ENCODE measurements around the gene TMEM176B. TPM values are rescaled to one million over a fixed set of nuclear protein-coding genes. Genes with fewer than 3 reads are reported as not detected.

TMEM176B gene
- total and polyA plus RNA-seq, 2 donors (not counting 3 experiments of a cell fraction or from before 2014, with no cell fraction given), result 0.23 TPM; not detected in 1

DNA sequence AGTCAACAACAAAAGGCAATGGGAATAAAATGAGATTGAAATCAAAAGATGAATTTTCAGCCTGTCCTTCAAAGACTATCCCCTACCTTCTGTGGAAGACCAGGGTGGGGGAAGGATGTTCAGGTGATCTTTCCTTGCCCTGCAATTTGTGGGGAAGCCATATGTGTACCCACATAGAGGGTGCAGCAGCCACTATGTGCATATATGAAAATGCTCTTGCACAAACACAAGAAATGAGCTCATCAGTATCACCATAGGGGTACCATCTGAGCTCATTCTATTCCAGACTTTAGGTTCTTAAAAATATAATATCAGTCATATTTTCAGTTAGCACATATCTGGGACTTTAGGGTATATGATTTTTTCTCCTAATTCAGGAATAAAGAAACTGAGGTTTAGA lies 45.2 kb downstream of the TMEM176B start:
- Histone ChIP-seq H3K4me3 (replicated peaks in 1 of 3; ENCODE audit: insufficient read depth in 1 of 3, low read depth in 1 of 3, low read length in 3 of 3) (no peak overlapping the region), H3K79me2 (ENCODE audit: control insufficient read depth, insufficient read depth, low read length) (no peaks in the 10 kb centered on the region), H3K9me1 (replicated peaks; ENCODE audit: control insufficient read depth, extremely low read depth, insufficient read depth, low read length) (no peaks in the 10 kb centered on the region), H3K9ac (replicated peaks; ENCODE audit: extremely low read depth, insufficient read depth, low read length) (peak overlapping the region; percentile 39), H3K27me3 (ENCODE audit: control insufficient read depth in 2 of 2, insufficient read depth in 2 of 2, low read length in 2 of 2) (no peaks in the 10 kb centered on the region), H3K36me3 (ENCODE audit: control insufficient read depth in 2 of 2, extremely low read depth in 1 of 2, insufficient read depth in 2 of 2, low read length in 2 of 2) (no peaks in the 10 kb centered on the region), H4K20me1 (replicated peaks; ENCODE audit: control insufficient read depth, extremely low read depth, insufficient read depth, low read length) (no peaks in the 10 kb centered on the region), H3K4me2 (ENCODE audit: insufficient read depth, low read length) (peak overlapping the region; percentile 55), H3K9me3 (replicated peaks; ENCODE audit: control insufficient read depth, insufficient read depth, low read length) (no peaks in the 10 kb centered on the region), H3K4me1 (ENCODE audit: control insufficient read depth, extremely low read depth, insufficient read depth, low read length) (peaks cover 22% of the 10 kb centered on the region), H2AFZ (ENCODE audit: low read depth, low read length) (no peak overlapping the region), H3K27ac (ENCODE audit: insufficient read depth, low read depth, low read length) (peak overlapping the region; percentile 77)
- dilution Hi-C loops (cut with MboI; ENCODE audit: extremely low pct_ligation_motif_present, low sequenced_read_pairs), result no loop called here
- intact Hi-C loops (cut with micrococcal nuclease), result loop anchor here (1.0 to 10.0 kb wide), 11 partner anchors 16 to 470 kb away; partner anchors contain the start of gene GIMAP6
- POLR2A ChIA-PET, result interaction anchor here (0.8 to 1.0 kb wide), 3 partner anchors 39 to 188 kb away, joined by 3 read pairs; partner anchors contain the start of gene GIMAP4
- TSS peak; percentile 89 for BruUV-seq (replicated peaks)
- TF ChIP-seq EZH2 (IDR thresholded peaks at IDR 0.05; ENCODE audit: borderline replicate concordance, low read depth, low read length, severe bottlenecking) (no peak), JUN (IDR thresholded peaks at IDR 0.05; ENCODE audit: borderline replicate concordance, insufficient read depth, insufficient read length, low read depth) (no peak), POLR2AphosphoS5 (IDR thresholded peaks at IDR 0.05; ENCODE audit: insufficient read depth, low read depth, low read length) (no peak)
- CTCF ChIA-PET, result interaction anchor here (0.7 to 5.1 kb wide), 15 partner anchors 9 to 417 kb away, joined by 3 to 120 read pairs (median 4); partner anchors contain the start of genes GIMAP1, GIMAP2 and GIMAP8
- FAIRE-seq, result no peak
- no peak for DNase-seq (ENCODE audit: low read depth, low spot score)

DNA sequence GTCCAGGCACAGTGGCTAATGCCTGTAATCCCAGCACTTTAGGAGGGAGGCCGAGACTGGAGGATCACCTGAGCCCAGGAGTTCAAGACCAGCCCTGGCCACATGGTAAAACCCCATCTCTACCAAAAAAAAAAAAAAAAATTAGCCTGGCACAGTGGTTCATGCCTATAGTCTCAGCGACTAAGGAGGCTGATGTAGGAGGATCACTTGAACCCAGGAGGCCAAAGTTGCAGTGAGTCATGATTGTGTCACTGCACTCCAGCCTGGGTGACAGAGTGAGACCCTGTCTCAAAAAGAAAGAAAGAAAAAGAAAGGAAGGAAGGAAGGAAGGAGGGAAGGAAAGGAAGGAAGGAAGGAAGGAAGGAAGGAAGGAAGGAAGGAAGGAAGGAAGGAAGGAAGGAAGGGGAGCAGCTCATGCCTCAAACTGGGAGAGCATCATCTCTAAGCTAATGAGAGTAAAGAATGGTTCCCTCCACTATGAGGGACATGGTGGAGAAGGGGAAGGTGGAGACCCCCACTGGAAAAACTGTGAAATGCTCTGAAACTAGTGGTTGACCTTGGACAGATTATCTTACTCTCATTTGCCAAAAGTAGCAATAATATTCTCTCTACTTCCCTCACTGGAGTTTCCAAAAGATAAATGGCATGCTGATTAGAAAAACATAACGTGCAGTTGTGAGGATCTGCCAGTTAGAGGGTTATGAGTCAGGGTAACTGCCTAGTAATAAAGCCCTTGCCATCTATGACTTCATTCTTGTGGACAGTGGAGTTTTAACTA lies 46.1 kb downstream of the TMEM176B start:
- H3K27me3 ChIP-seq (ENCODE audit: control insufficient read depth in 2 of 2, insufficient read depth in 2 of 2, low read length in 2 of 2), result no peaks in the 10 kb centered on the region
- FAIRE-seq (peak; percentile 83), DNase-seq (ENCODE audit: low read depth, low spot score) (peak; percentile 95)
- TF ChIP-seq EZH2 (IDR thresholded peaks at IDR 0.05; ENCODE audit: borderline replicate concordance, low read depth, low read length, severe bottlenecking) (no peak), JUN (IDR thresholded peaks at IDR 0.05; ENCODE audit: borderline replicate concordance, insufficient read depth, insufficient read length, low read depth) (peak; percentile 63), GATA2 (IDR thresholded peaks at IDR 0.05; ENCODE audit: insufficient read depth, insufficient read length, low read depth, low read length) (peak; percentile 59), MYC (IDR thresholded peaks at IDR 0.05; ENCODE audit: low read depth, low read length) (no peak), FOS (IDR thresholded peaks at IDR 0.05; ENCODE audit: borderline replicate concordance, insufficient read depth, low read length) (peak; percentile 58)
- TF ChIP-seq, protein P1, sequence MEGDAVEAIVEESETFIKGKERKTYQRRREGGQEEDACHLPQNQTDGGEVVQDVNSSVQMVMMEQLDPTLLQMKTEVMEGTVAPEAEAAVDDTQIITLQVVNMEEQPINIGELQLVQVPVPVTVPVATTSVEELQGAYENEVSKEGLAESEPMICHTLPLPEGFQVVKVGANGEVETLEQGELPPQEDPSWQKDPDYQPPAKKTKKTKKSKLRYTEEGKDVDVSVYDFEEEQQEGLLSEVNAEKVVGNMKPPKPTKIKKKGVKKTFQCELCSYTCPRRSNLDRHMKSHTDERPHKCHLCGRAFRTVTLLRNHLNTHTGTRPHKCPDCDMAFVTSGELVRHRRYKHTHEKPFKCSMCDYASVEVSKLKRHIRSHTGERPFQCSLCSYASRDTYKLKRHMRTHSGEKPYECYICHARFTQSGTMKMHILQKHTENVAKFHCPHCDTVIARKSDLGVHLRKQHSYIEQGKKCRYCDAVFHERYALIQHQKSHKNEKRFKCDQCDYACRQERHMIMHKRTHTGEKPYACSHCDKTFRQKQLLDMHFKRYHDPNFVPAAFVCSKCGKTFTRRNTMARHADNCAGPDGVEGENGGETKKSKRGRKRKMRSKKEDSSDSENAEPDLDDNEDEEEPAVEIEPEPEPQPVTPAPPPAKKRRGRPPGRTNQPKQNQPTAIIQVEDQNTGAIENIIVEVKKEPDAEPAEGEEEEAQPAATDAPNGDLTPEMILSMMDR (IDR thresholded peaks at IDR 0.05; ENCODE audit: extremely low read depth in 1 of 2, insufficient read depth in 1 of 2, low read depth in 1 of 2, low read length in 2 of 2), result peak; percentile 21 to 55
- H3K79me2 ChIP-seq (ENCODE audit: control insufficient read depth, insufficient read depth, low read length), result no peaks in the 10 kb centered on the region
- no peaks in the 10 kb centered on the region for H3K9me3 ChIP-seq (replicated peaks; ENCODE audit: control insufficient read depth, insufficient read depth, low read length)
- H3K27ac ChIP-seq (ENCODE audit: insufficient read depth, low read depth, low read length), result peak overlapping the region; percentile 2
- no peaks in the 10 kb centered on the region for H3K36me3 ChIP-seq (ENCODE audit: control insufficient read depth in 2 of 2, extremely low read depth in 1 of 2, insufficient read depth in 2 of 2, low read length in 2 of 2)
- no peak overlapping the region for H2AFZ ChIP-seq (ENCODE audit: low read depth, low read length)
- no peak overlapping the region for H3K4me3 ChIP-seq (replicated peaks in 1 of 3; ENCODE audit: insufficient read depth in 1 of 3, low read depth in 1 of 3, low read length in 3 of 3)
- ChIA-PET POLR2A (no interaction called here), CTCF (interaction anchor here (0.6 to 5.1 kb wide), 8 partner anchors 16 to 384 kb away, joined by 3 to 120 read pairs (median 6); partner anchors contain the start of genes GIMAP1 and GIMAP8)
- no TSS peak for BruUV-seq (replicated peaks)
- H3K4me2 ChIP-seq (ENCODE audit: insufficient read depth, low read length), result no peak overlapping the region
- no peak overlapping the region for H3K9ac ChIP-seq (replicated peaks; ENCODE audit: extremely low read depth, insufficient read depth, low read length)
- dilution Hi-C loops (cut with MboI; ENCODE audit: extremely low pct_ligation_motif_present, low sequenced_read_pairs) (no loop called here), intact Hi-C loops (cut with micrococcal nuclease) (loop anchor here (1.0 to 10.0 kb wide), 4 partner anchors 77 to 469 kb away; no protein-coding TSS in a partner anchor)
- H3K4me1 ChIP-seq (ENCODE audit: control insufficient read depth, extremely low read depth, insufficient read depth, low read length), result peaks cover 22% of the 10 kb centered on the region
- no peaks in the 10 kb centered on the region for H4K20me1 ChIP-seq (replicated peaks; ENCODE audit: control insufficient read depth, extremely low read depth, insufficient read depth, low read length)
- no peaks in the 10 kb centered on the region for H3K9me1 ChIP-seq (replicated peaks; ENCODE audit: control insufficient read depth, extremely low read depth, insufficient read depth, low read length)
